K562 (cell line): ENCODE results near the gene CARMIL3. TPM values are rescaled to one million over a fixed set of nuclear protein-coding genes. Genes with fewer than 3 reads are reported as not detected.

ENCODE experiments used
- CHD4 ChIP-seq: fragments of 200-600 bp; sonication (generic); IDR thresholded peaks from 3 replicates; pipeline ENCODE4 v1.6.1; 2012; ENCODE audit warnings: low read depth, mild to moderate bottlenecking, mixed read lengths, low read length, inconsistent platforms; ENCODE audit not compliant: insufficient read depth, insufficient replicate concordance, poor library complexity, severe bottlenecking
- ETV1 ChIP-seq: fragments of 450-650 bp; conservative IDR thresholded peaks from 2 replicates; pipeline ENCODE4 v1.6.1; 2016; ENCODE audit warnings: missing genetic modification characterization, control low read depth, low read depth, missing compliant biosample characterization
- HNRNPL ChIP-seq: fragments of 200-400 bp; formaldehyde crosslinking; IDR thresholded peaks from 2 replicates; pipeline ENCODE4 v1.6.1; 2017; ENCODE audit warnings: low read depth, mild to moderate bottlenecking, low read length
- MCM3 ChIP-seq: fragments of 450-650 bp; IDR thresholded peaks from 2 replicates; pipeline ENCODE4 v1.6.1; 2016
- MEF2A ChIP-seq: IDR thresholded peaks from 2 replicates; pipeline ENCODE4 v1.6.1; 2011; ENCODE audit warnings: low read depth, mild to moderate bottlenecking, low read length, moderate library complexity; ENCODE audit not compliant: control insufficient read depth
- NCOA4 ChIP-seq: fragments of 450-650 bp; IDR thresholded peaks from 2 replicates; pipeline ENCODE4 v1.6.1; 2018; ENCODE audit warnings: mild to moderate bottlenecking; ENCODE audit not compliant: partially characterized antibody
- NCOA6 ChIP-seq: fragments of 450-650 bp; IDR thresholded peaks from 2 replicates; pipeline ENCODE4 v1.6.1; 2017; ENCODE audit warnings: mild to moderate bottlenecking
- NFRKB ChIP-seq: fragments of 450-650 bp; IDR thresholded peaks from 2 replicates; pipeline ENCODE4 v1.6.1; 2016; ENCODE audit warnings: low read depth
- RNF2 ChIP-seq: sonication (generic); IDR thresholded peaks from 2 replicates; pipeline ENCODE4 v1.6.1; 2016
- RNF219 ChIP-seq: fragments of 250-450 bp; sonication (Bioruptor Pico); IDR thresholded peaks from 2 replicates; pipeline ENCODE4 v1.5.0; 2022; ENCODE audit warnings: mild to moderate bottlenecking
- TCF7 ChIP-seq: sonication (generic); IDR thresholded peaks from 2 replicates; pipeline ENCODE4 v1.6.1; 2016; ENCODE audit warnings: antibody characterized with exemption, borderline replicate concordance
- YBX1 ChIP-seq: fragments of 450-650 bp; IDR thresholded peaks from 2 replicates; pipeline ENCODE4 v1.7.1; 2016; ENCODE audit warnings: mild to moderate bottlenecking
- ZBED1 ChIP-seq: IDR thresholded peaks from 2 replicates; pipeline ENCODE4 v1.6.1; 2014
- ZBTB2 ChIP-seq: fragments of 450-650 bp; IDR thresholded peaks from 2 replicates; pipeline ENCODE4 v1.6.1; 2016; ENCODE audit warnings: antibody characterized with exemption
- ZC3H8 ChIP-seq: fragments of 450-650 bp; IDR thresholded peaks from 2 replicates; pipeline ENCODE4 v1.6.1; 2017
- ZMIZ1 ChIP-seq, 2 experiments: fragments of 150-350 bp in 1 of 2; IDR thresholded peaks; 2 replicates each; pipeline ENCODE4 v1.6.1; 2012 to 2016; ENCODE audit warnings: low read depth in 2 of 2, low read length in 2 of 2, mild to moderate bottlenecking in 1 of 2, moderate library complexity in 1 of 2
- ZNF592 ChIP-seq: fragments of 450-650 bp; IDR thresholded peaks from 2 replicates; pipeline ENCODE4 v1.6.1; 2017; ENCODE audit warnings: antibody characterized with exemption, mild to moderate bottlenecking
- ZNF766 ChIP-seq: fragments of 200-800 bp; sonication (Bioruptor generic); conservative IDR thresholded peaks from 2 replicates; pipeline ENCODE4 v1.6.1; 2016; ENCODE audit warnings: missing genetic modification characterization, missing compliant biosample characterization
- polyA plus RNA-seq, 8 experiments: library from polyadenylated mRNA; depleted of rRNA in 4 of 8; stranded (reverse) in 5 of 8; unstranded in 3 of 8; fragments of >200 nt; fragmentation: Nextera tagmentation in 2 of 8; fragmentation: Illumina TruSeq in 1 of 8; extraction: Ambion mirVana in 2 of 8; extraction: Trizol in 1 of 8; gene quantifications; 2 replicates each; pipeline versions ENCODE4 v1.2.1 to v1.2.3, GENCODE V29; 2011 to 2014; ENCODE audit warnings: inconsistent platforms in 1 of 8, missing spikeins in 1 of 8
- total RNA-seq, 7 experiments: library from RNA; depleted of rRNA in 6 of 7; stranded (reverse); fragments of >200 nt in 6 of 7; fragmentation: Illumina TruSeq in 2 of 7; extraction: Trizol in 2 of 7; gene quantifications; 2 replicates each; pipeline versions ENCODE4 v1.2.1 to v1.2.3, GENCODE V29; 2011 to 2021; ENCODE audit warnings: low replicate concordance in 1 of 7

Gene CARMIL3
- total and polyA plus RNA-seq, 9 of the 15 experiments (the other 6 are each of a cell fraction or from before 2014, with no cell fraction given) = 0.01 to 0.11 (median 0.05) TPM; not detected in 5

- peak; percentile 56 for TF ChIP-seq ZNF592
- TF ChIP-seq RNF219 (CRISPR knock-in tag) = no peak
- no peak for TF ChIP-seq ZC3H8
- TF ChIP-seq NCOA4 = no peak
- peak; percentile 36; the same call in 1 of the 2 replicates for TF ChIP-seq ZBTB2
- TF ChIP-seq ZBED1 = no peak
- peak; percentile 73 for TF ChIP-seq NFRKB
- TF ChIP-seq ETV1 (tag) = 0 out of 2 replicates have a peak, but pooled peaks have one; percentile 6
- TF ChIP-seq NCOA6 = no peak
- TF ChIP-seq YBX1 = no peak
- TF ChIP-seq HNRNPL = no peak
- no peak for TF ChIP-seq CHD4
- no peak for TF ChIP-seq RNF2
- TF ChIP-seq ZNF766 = no peak
- TF ChIP-seq MEF2A = no peak
- no peak for TF ChIP-seq TCF7
- TF ChIP-seq MCM3 = no peak
- TF ChIP-seq ZMIZ1 (IDR thresholded peaks at IDR 0.05; ENCODE audit: low read depth in 2 of 2, low read length in 2 of 2) = no peak
Measured at GRCh38 chr14:24093207-24093900, 41.5 kb downstream of the CARMIL3 start (continued).
